Gastroesophageal sphincter (tissue), 3 donors: Measurements from ENCODE around the gene ARSI.

ENCODE experiments used
- EP300 ChIP-seq: sonication (generic); formaldehyde crosslinking; IDR thresholded peaks from one replicate; pipeline ENCODE4 v1.6.1; 2017; ENCODE audit warnings: antibody characterized with exemption, mild to moderate bottlenecking
- TF ChIP-seq, protein P1 (sequence below), 4 experiments: fragments of 200-600 bp in 2 of 4; fragments of 450-650 bp in 2 of 4; sonication (generic) in 1 of 4; IDR thresholded peaks; one replicate each; pipeline ENCODE4 v1.5.1; 2017 to 2019; ENCODE audit warnings: antibody characterized with exemption in 4 of 4, mild to moderate bottlenecking in 2 of 4, moderate library complexity in 2 of 4

- TF ChIP-seq, protein P1, sequence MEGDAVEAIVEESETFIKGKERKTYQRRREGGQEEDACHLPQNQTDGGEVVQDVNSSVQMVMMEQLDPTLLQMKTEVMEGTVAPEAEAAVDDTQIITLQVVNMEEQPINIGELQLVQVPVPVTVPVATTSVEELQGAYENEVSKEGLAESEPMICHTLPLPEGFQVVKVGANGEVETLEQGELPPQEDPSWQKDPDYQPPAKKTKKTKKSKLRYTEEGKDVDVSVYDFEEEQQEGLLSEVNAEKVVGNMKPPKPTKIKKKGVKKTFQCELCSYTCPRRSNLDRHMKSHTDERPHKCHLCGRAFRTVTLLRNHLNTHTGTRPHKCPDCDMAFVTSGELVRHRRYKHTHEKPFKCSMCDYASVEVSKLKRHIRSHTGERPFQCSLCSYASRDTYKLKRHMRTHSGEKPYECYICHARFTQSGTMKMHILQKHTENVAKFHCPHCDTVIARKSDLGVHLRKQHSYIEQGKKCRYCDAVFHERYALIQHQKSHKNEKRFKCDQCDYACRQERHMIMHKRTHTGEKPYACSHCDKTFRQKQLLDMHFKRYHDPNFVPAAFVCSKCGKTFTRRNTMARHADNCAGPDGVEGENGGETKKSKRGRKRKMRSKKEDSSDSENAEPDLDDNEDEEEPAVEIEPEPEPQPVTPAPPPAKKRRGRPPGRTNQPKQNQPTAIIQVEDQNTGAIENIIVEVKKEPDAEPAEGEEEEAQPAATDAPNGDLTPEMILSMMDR (IDR thresholded peaks at IDR 0.05), result no peak
- TF ChIP-seq EP300, result no peak
Observed at GRCh38 chr5:150295172-150295634, 7.5 kb downstream of the ARSI start.
